HG03060 (cell line): ENCODE results near the gene TMEM234.

Source experiments
- ATAC-seq: cut with Tn5 transposase; IDR thresholded peaks from one replicate; pipeline ENCODE4 v1.9.1; 2021; ENCODE audit warnings: low read depth, moderate number of reproducible peaks; ENCODE audit not compliant: unreplicated experiment

Gene TMEM234

DNA sequence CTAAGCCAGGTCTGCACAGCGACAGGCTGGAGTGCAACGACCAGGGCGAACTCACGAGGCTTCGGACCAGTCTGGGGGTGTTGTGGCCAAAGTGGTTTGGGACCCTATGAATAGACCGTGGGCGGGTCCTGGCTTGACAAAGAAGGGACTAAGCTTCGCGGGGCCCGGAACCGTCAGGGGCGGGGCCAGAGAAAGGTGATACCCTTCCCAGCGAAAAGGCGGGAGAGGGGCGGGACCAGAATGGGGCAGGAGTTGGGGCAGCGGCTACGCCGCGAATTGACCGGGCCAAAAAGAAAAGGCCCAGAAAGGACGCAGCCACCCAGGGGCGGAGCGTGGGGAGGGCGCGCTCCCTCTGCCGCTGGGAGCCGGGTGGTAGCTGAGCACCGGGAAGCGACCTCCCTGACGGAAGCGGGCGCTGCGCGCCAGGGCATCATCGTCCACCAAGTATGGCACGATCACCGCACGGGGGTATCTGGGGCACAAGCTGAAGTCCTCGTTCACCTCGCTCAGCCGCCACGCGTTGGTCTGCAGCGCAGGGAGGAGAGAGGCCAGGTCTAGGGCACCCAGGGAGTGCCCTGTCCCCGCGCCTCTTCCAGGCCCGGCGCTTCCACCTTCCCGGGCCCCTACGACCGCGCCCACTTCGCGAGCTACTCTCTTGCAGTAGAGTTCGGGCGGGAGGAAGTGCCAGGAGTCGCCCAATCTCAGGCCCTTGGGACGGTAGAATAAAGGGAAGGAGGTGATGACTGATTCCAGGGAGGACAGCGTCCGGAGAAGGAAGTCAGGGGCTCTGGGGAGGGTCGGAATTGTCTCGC, 18.2 kb upstream of the TMEM234 start:
- no peak for ATAC-seq

DNA sequence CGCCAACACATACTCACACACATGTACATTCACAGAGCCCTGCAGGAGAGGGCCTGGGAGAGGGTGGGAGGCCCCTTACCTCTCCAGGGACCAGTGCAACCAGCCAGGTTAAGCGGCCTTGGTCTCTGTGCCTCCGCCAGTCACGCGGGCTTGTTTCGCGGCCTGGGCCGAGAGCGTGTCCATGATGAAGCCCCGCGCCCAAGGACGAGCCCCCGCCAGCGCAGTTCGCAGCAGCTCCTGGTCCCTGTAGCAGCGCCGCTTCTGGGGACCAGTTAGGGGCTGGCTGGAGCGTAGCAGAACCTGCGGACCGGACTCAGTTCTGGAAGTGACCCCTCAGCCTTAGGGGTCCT, 17.6 kb upstream of the TMEM234 start:
- no peak for ATAC-seq

DNA sequence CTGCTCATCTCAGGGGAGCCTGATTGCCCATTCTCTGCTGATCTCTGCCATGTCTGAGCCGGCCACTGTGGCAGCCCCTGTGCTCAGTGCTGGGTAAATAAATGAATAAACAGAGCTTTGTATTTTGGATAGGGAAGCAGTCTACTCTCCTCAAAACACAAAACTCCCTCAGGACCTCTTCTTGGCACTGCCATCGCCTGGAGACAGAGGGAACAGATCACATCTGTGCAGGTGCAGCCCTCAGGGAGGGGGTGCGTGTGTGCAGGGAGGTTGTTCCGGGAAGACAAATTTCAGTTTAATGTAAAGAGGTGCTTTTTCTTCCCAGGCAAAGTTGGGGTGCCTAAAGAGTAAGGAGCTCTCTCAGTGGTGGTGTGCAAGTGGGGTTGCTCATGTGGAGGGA, 17.2 kb upstream of the TMEM234 start:
- no peak for ATAC-seq

DNA sequence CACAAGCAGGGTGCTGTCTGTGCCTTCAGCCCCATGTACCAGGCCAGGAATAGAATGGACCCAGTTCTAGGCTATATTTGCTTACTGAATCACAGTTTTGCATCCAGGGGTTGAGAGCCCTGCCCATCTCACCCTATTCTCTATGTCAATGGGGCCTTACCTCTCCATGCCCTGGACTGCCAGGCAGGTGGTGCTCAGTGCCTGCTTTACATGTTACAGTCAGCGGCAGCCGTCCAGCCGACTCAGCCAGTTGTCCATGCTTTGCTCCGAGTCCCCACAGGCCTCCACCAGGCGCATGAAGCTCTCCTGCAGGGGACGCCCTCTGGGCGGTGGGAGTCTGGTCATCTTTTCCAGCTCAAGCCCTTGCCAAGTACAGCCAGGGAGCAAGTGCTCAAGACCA, 12.6 kb upstream of the TMEM234 start:
- no peak for ATAC-seq

DNA sequence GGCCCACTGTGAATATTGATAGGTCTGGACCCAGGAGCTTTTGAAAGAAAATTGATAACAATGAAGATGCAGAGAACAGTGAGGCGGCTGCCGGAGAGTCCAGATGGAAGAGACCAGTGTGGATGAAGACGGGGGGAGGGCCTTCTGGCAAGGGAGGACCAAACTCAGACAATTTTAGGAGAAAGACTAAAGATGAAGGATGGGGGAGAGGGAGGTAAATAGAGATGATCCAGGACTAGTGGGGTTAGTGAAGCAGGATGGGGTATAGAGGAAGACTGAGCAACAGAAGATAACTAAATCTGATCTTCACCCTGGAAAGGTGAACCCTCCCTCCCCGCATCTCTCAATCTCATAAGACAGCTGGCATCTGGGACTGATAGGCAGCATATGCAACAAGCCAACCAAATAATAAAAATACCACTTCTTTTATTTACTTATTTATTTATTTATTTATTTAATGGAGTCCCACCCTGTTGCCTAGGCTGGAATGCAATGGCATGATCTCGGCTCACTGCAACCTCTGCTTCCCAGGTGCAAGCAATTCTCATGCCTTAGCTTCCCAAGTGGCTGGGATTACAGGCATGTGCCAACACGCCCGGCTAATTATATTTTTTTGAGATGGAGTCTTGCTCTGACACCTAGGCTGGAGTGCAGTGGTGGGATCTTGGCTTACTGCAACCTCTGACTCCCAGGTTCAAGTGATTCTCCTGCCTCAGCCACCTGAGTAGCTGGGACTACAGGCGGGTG, 10.6 kb upstream of the TMEM234 start:
- ATAC-seq, result no peak

DNA sequence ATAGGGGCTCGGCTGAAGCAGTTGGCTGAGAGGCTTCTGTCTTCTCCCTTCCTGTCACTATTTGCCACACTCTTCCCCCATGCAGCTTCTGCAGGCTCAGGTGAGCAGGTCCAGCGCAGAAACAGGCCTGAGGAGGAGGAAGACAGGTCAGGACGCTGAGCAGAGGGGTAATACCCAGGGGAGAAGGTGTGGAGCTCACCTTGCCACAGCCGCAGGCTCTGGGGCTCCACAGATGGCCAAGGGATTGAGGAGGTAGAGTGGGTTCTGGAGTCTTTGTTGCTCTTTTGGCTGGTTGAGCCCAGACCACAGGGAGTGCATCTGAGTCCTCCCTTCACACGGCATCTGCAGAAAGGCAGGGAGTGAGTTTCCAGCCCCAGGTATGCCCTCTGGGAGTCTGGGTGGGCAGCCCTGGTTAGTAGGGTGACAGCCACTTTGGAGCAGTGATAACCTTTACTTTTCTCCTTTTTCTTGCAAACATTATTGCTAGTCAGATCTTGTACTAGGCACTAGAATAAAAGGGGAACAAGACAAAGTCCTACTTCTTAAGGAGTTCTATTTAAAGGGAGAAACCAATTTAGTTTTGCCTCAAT, 9.8 kb upstream of the TMEM234 start:
- ATAC-seq, result no peak

DNA sequence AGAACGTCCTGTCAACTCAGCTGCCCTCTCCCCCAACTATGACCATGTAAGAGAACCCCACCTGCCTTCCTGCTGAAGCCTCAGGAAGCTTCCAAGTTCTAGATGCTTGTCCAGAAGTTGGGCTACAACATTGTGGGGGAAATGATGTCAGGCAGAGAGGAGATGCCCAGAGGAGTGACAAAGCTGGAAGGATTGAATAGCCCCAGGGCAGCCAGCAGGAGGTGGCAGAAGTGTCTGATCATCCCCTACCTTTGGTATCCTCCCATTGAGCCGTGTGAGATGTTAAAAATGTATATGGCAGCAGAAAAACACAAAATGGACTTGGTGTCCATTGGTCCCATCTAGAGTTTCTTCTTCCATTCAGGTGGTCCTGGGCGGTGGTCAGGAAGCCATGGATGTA, 6.6 kb upstream of the TMEM234 start:
- ATAC-seq, result no peak

DNA sequence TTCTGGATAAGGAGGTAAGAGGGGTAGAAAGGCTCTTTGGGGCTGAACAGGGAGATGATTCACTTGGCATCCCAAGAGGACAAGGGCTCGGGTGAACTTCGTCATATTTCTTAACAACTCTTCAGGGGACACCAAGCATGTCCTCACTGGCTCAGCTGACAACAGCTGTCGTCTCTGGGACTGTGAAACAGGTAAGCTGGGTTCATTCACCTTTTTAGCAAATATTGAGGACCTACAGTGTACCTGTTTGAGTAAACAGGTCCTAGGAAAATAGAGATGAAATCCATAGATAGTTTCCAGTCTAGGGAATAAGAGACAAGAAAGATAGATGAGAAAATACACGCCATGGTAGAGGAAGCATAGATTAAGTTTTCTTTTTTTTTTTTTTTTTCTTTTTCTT, 2.1 kb upstream of the TMEM234 start:
- ATAC-seq, result no peak

DNA sequence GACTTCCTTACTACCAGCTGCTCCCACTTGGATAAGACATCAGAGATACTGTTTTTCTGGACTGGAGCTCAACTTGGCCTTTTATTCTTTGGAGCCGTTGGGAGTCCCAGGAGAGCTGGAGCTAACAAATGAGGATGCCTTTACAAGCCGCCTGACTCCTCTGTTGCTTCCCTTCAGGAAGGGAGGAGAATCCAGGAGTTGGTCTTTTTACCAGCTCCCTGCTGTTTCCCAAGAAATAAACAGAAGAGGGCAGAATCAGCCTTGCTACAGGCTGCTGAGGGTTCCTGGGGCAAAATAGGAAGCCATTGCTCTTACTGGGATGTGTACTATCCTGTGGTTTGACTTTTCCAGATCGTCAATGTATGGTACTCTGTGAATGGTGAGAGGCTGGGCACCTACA, 1.5 kb upstream of the TMEM234 start:
- ATAC-seq, result no peak

DNA sequence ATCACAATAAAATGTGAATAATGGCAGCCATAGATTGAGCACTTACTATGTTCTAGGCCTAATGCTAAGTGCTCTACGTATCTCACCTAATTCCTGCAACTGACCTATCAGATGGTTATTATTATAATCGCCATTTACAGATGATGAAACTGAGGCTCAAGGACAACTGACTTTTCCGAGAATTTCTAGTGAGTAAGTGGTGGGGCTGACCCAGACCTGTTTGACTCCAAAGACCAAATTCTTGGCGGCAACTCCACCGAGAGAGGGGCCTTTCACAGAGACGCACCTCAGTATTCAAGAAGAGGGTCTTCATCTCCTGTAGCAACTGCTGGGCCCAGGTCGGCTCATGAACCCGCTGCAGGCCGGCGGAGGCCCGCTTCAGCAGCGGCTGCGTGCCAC, 573 bp downstream of the TMEM234 start:
- no peak for ATAC-seq

DNA sequence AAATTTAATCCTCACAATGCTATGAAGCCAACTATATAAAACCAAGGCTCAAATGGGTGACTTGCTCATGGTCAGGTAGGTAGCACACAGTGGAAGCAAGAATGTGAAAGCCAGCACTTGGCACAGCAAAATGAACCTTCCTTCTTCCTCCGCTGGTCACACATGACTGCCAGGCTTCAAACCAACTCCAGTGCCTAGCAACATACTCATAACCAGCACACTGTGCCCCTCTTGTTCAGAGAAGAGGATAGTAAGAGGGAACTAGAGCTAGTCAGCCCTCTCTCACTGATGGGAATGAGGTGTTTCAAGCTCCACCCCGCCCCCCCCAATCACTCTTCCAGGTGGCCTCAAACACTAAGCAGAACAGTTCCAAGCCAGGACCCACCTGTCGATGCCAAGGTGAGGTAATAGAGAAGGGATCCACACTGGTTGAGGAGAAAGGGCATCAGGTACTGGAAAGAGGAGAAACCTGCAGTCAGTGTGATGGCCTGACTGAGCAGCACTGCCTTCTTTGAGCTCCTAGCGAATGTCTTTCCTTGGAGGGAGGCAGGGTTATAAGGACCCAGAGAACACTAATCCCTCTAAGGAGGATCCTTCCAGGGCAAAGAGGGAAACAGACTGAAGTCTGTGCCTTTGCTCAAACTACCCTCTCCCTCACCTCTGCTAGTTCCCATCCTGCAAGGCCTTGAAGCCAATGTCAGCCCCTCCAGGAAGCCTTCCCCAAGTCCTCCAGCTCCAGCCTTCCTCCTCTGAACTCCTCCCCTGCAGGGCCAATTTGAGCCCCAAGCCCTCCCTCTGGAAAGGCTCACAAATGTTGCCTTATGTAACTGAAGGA, 1.2 kb downstream of the TMEM234 start:
- ATAC-seq, result no peak

DNA sequence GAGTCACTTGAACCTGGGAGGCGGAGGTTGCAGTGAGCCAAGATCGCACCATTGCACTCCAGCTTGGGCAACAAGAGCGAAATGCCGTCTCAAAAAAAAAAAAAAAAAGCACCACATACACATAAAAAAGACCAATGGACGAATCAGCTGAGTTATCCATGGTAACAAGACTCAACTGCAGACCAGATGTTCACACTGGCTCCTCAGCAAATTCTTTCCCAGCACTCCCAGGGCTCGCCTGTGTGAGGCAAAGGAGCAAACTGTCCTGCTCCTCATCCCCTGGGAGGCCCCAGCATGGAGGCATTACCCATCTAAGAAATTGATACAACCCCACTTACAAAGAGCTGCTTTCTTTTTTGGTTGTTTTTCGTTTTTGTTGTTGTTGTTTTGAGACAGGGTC, 3.1 kb downstream of the TMEM234 start:
- no peak for ATAC-seq

DNA sequence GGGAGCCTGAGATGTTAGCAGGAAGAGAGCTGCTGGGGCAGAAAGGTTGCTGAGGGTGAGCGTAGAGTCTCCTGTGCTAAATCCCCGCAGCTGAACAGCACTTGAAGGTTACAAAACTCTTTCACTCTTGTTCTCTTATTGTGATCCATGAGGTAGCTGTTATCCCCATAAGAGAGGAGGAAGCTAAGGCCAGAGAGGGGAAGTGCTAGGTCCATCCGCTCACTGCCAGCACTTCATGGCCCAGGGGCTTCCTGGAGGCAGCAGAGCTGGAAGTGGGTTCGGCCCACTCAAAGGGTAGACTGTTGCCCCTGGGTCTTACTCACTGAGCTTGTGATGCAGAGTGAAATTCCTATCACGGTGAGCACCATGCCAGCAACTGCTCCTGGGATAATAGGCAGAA, 5.6 kb downstream of the TMEM234 start:
- ATAC-seq, result no peak

DNA sequence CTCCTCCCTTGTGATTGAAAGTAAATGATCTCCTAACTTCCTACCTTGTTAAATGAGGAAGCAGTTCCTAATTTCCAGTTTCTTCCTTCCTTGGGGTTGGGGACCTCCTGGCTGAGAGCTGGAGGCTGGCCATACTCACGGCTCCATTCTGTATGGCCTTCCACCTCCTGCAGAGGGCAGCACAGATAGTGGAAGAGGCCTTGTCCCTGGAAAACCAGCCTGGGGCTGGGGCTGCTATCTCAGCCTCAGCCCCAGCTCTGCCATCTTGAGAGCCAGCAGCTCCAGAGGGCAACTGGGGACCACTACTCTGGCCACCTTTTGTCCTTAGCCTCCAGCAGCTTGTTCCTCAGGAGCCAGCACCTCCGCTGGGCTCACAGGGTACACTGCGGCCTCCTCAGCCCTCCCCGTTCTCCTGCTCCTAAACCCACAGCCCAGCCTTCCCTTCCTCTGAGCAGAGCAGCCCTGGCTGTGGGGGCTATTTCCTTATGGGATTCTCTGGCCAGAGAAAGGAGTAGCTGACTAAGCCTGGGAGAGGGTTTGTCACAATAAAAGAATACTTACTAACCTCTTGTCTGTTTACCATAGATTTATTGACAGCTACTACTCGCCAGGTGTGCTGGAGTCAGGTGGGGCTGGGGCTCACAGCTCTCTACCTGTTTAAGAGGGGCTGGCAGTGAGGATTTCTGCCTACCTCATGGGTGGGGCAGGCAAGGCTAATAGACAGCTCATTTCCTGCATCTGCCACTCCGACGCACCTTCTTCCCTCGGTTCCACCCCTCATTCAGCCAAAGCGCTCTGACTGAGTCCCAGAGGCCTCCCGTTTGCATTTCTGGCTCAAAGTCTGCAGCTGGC, 6.3 kb downstream of the TMEM234 start:
- no peak for ATAC-seq

DNA sequence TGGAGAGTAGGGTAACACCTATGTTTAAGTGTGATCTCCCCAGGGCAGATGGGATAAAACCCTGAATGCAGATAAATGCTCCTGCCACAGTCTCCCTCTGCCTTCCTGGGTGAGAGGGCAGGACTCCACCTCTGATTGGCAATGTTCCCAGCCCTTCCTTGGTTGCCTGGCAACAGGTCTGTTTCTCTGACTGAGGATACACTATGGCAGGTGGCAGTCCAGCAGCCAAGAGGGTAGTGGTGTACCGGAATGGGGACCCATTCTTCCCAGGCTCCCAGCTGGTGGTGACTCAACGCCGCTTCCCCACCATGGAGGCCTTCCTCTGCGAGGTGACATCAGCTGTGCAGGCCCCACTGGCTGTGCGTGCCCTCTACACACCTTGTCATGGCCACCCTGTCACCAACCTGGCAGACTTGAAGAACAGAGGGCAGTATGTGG, 13.2 kb downstream of the TMEM234 start, which contains the start of gene DCDC2B:
DCDC2B (plus strand) TSS at position 199 of the 438 bp plus-strand sequence; CDS start at position 204, 5 bp downstream.
- ATAC-seq, result no peak

DNA sequence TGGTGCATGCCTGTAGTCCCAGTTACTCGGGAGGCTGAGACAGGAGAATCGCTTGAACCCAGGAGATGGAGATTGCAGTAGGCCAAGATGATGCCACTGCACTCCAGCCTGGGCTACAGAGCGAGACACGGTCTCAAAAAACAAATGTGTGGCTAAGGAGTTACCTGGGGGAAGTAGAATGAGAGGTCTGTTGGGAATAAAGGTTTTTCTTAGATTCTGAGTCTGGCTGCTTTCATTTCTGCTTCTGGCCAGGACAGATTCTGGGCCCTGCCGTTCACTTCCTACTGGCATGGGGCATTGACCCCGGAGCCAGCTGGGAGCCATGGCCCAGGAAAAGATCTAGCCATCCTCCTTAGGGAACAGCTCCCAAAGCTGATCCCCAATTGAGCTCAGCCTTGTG, 13.7 kb downstream of the TMEM234 start:
- ATAC-seq, result no peak

DNA sequence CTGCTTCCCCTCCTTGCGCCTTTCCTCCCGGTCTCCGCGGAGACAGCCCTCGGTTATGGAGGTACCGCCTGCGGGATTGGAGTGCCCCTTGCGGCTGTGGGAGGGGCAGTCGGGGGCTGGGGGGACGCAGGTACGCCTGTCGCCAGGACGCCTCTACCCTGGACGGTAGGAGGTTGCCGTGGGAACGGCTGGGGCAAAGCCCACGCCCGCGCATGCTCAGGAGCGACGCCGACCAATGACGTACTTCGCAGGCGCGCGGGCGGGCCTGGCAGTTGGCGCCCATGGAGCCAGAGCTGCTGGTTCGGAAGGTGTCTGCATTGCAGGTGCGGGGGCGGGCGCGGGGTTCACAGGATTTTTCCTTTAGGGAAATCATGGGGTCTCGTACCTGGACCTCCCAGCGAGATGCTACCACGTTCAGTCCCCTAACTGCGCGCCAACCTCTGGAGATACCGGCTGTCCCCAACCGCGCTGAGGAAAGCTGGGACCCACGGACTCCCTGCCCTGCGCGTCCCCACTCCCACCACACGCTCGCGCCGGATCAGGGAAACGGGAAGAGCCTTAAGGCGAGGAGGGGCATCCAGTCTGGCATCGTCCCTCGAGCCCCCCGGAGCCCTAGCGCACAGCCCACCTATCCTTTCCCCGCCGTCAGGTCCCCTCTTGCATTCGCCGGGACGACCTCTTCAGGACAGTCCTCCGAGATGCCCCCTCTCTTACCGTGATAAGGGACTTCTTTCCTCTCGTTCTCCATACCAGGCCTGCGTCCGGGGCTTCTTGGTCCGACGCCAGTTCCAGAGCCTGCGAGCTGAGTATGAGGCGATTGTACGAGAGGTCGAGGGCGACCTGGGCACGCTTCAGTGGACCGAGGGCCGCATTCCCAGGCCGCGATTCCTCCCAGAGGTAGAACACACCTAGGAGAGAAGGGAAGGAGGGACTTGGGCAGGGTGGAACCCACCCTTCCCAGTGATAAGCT, 16.5 kb downstream of the TMEM234 start, which contains the start of gene IQCC:
IQCC (plus strand) TSS at position 271 of the 970 bp plus-strand sequence; CDS start at position 282, 11 bp downstream.
- no peak for ATAC-seq

DNA sequence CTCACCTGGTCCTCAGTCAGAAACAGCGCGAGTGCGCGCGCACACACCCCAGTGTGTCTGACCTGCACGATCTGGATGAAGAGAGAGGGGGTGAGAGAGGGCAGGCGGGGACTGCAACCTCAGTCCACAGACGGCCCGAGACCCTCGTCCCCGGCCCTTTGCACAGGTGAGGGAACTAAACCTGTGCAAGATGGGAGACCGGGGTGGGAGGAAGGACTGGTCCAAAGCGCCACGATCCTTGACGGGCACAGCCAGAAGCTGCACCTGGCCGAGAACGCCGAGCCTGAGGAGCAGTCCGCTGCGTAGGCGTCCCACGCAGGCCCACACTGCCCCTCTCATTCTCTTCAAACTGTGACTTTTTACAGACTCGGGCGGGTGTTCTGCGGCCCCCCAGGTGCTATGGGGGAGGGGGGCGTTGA, 17.2 kb downstream of the TMEM234 start:
- no peak for ATAC-seq
